Measurements from ENCODE around the gene SUSD2. TPM values are rescaled to one million over a fixed set of nuclear protein-coding genes. Genes with fewer than 3 reads are reported as not detected.

Gene SUSD2
- total and polyA plus RNA-seq, 2 of the 4 experiments (the other 2 are of a cell fraction), result 0.18 to 1.6 TPM

- Histone ChIP-seq H2AK5ac (ENCODE audit: low read depth, low read length) (peak overlapping the region; percentile 86; the same call in 1 of the 2 replicates), H3K14ac (replicated peaks; ENCODE audit: low read depth, low read length) (0 out of 2 replicates have a peak overlapping the region, but pooled peaks have one; percentile 26), H2AFZ (replicated peaks; ENCODE audit: low read length, poor library complexity) (no peak overlapping the region), H3K36me3 (ENCODE audit: control insufficient read depth, insufficient read depth, low read length) (peaks cover 4% of the 10 kb centered on the region), H3K56ac (ENCODE audit: extremely low read depth, insufficient read depth, low read length) (no peak overlapping the region), H4K91ac (ENCODE audit: insufficient read depth, low read depth, low read length) (peak overlapping the region; percentile 39), H3K9me3 (ENCODE audit: control insufficient read depth, insufficient read depth, low read length) (no peaks in the 10 kb centered on the region), H3K79me1 (ENCODE audit: low read depth in 1 of 2, low read length in 2 of 2) (peaks cover 25 to 64% of the 10 kb centered on the region in 2 experiments), H3K27me3 (ENCODE audit: control insufficient read depth, insufficient read depth, low read length) (no peaks in the 10 kb centered on the region), H3K4me2 (ENCODE audit: low read depth, low read length) (peak overlapping the region; percentile 13; the same call in 1 of the 2 replicates), H4K5ac (ENCODE audit: low read depth, low read length) (no peak overlapping the region), H2BK15ac (ENCODE audit: low read depth, low read length) (peak overlapping the region; percentile 20; the same call in 1 of the 3 replicates), H4K8ac (ENCODE audit: low read depth in 2 of 2, low read length in 2 of 2) (peak overlapping the region in 1 of 2 experiments; percentile 39; a peak in 1 of 4 replicates), H3K4me1 (ENCODE audit: control insufficient read depth, insufficient read depth, low read length) (peaks cover 42% of the 10 kb centered on the region), H4K20me1 (ENCODE audit: insufficient read depth, low read length) (peaks cover 24% of the 10 kb centered on the region), H2BK120ac (ENCODE audit: low read depth, low read length) (peak overlapping the region; percentile 28; the same call in 1 of the 2 replicates), H3K27ac (ENCODE audit: insufficient read depth, low read length) (no peak overlapping the region), H2BK20ac (ENCODE audit: low read depth, low read length) (peak overlapping the region; percentile 42; the same call in 1 of the 2 replicates), H3K18ac (ENCODE audit: low read depth, low read length) (peak overlapping the region; percentile 19; the same call in 1 of the 2 replicates), H3K23ac (ENCODE audit: low read depth, low read length) (no peak overlapping the region), H3K4ac (ENCODE audit: low read depth, low read length) (peak overlapping the region; percentile 43; the same call in 1 of the 2 replicates), H3K9ac (ENCODE audit: low read depth, low read length) (no peak overlapping the region), H2AK9ac (replicated peaks; ENCODE audit: low read depth, low read length, poor library complexity) (peak overlapping the region; percentile 7), H2BK5ac (ENCODE audit: low read depth, low read length, poor library complexity, severe bottlenecking) (no peak overlapping the region), H3K9me1 (ENCODE audit: insufficient read depth, low read length) (peaks cover 64% of the 10 kb centered on the region), H3K4me3 (ENCODE audit: insufficient read depth, low read depth, low read length) (no peak overlapping the region)
- in situ Hi-C loops (cut with MboI; ENCODE audit: low sequenced_read_pairs), result no loop called here
- CTCF ChIA-PET, result no interaction called here
- ATAC-seq (ENCODE audit: low read depth), result 0 out of 2 replicates have a peak, but pooled peaks have one; percentile 10
- WGBS, 2 experiments (ENCODE audit: extremely low coverage in 2 of 2, insufficient read length in 1 of 2), result no CpG with 5 or more reads among the region's 2 CpGs
- intact Hi-C loops (cut with micrococcal nuclease), result no loop called here
- POLR2A ChIA-PET (ENCODE audit: unreplicated experiment), result no interaction called here
- peak; percentile 65; the same call in 1 of the 2 replicates for TF ChIP-seq CEBPB (IDR thresholded peaks at IDR 0.05; ENCODE audit: low read depth, low read length)
- TF ChIP-seq BHLHE40 (IDR thresholded peaks at IDR 0.05; ENCODE audit: low read depth, low read length), result no peak
- no peak for TF ChIP-seq RFX5 (IDR thresholded peaks at IDR 0.05; ENCODE audit: low read depth, low read length)
- TF ChIP-seq ELK1 (IDR thresholded peaks at IDR 0.05; ENCODE audit: borderline replicate concordance, low read depth, low read length), result no peak
- dilution Hi-C loops (cut with HindIII; ENCODE audit: low sequenced_read_pairs, unreplicated experiment), result no loop called here
- BruUV-seq (replicated peaks), result no TSS peak
- peak; percentile 63 for DNase-seq
Measured at GRCh38 chr22:24141586-24141985, 39.7 kb upstream of the SUSD2 start.

All from IMR-90 (cell line).